ENCODE data around the gene MAP3K20.
"Not testable (repeated sequence)": the region's sequence is repeated elsewhere in the genome, so short reads cannot be mapped to it uniquely, and the experiment has no call there.

MAP3K20 gene

DNA sequence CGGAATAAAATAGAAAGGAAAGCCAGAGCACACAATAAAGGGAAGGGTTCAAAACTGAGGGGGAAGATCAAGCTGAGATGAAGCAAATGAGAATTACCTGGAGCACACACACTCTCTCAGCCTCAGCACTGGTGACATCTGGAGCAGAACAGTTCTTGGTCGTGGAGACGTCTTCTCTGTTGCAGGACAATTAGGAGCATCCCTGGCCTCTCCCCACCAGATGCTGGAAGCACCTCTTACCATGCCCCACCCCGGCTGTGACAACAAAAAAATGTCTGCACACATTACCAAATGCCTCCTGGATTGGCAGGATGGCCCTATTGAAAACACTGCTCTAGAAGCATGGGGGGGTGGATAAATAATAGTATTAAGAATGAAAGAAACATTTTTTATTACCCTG, 43.6 kb upstream of the MAP3K20 start:
- no peak for DNase-seq (ENCODE audit: low read depth)
- TF ChIP-seq, protein P1, sequence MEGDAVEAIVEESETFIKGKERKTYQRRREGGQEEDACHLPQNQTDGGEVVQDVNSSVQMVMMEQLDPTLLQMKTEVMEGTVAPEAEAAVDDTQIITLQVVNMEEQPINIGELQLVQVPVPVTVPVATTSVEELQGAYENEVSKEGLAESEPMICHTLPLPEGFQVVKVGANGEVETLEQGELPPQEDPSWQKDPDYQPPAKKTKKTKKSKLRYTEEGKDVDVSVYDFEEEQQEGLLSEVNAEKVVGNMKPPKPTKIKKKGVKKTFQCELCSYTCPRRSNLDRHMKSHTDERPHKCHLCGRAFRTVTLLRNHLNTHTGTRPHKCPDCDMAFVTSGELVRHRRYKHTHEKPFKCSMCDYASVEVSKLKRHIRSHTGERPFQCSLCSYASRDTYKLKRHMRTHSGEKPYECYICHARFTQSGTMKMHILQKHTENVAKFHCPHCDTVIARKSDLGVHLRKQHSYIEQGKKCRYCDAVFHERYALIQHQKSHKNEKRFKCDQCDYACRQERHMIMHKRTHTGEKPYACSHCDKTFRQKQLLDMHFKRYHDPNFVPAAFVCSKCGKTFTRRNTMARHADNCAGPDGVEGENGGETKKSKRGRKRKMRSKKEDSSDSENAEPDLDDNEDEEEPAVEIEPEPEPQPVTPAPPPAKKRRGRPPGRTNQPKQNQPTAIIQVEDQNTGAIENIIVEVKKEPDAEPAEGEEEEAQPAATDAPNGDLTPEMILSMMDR (IDR thresholded peaks at IDR 0.05; ENCODE audit: insufficient read depth, low read depth, low read length, missing control alignments): no peak
- H3K4me3 ChIP-seq (ENCODE audit: low read length): no peak overlapping the region

DNA sequence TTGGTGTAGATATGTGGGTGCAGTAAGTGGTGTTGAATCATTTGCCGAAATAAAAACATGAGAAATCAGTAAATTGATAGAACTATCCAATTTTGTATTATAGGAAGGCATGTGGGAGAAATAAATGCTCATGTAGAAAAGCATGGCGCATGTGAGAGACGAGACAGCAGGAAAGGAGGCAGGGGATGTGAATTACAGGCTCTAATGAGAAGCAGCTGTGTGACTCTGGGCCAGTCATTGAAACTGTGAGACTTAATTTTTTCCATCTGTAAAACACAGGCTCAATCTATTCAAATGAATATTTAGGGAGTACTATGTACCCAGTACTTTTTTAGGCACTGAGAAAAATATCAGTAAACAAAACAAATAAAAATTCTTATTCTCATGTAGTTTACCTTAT, 42.6 kb upstream of the MAP3K20 start:
- no peak for DNase-seq (ENCODE audit: low read depth)
- H3K4me3 ChIP-seq (ENCODE audit: low read length): no peak overlapping the region
- TF ChIP-seq, protein P1 (IDR thresholded peaks at IDR 0.05; ENCODE audit: insufficient read depth, low read depth, low read length, missing control alignments): no peak

DNA sequence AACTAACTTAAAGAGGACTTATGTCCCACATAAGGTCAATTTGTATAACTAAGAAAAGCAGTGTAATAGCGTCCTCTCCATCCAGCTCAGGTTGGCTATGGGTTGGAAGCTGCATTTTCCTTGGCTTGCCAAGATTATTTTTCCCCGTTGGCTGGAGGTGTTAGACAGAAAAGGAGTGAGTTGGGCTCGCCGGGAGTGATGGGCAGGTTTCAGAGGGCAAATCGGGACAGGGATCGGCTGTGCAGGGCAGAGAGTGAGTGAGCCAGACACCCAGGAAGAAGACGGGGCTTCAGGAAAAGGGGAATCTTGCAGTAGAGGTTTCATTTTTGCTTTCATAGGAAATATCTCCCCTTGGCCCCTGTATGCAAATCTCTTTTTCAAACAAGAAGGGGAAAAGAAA, 41.5 kb upstream of the MAP3K20 start:
- no peak for DNase-seq (ENCODE audit: low read depth)
- TF ChIP-seq, protein P1 (IDR thresholded peaks at IDR 0.05; ENCODE audit: insufficient read depth, low read depth, low read length, missing control alignments): no peak
- H3K4me3 ChIP-seq (ENCODE audit: low read length): no peak overlapping the region

DNA sequence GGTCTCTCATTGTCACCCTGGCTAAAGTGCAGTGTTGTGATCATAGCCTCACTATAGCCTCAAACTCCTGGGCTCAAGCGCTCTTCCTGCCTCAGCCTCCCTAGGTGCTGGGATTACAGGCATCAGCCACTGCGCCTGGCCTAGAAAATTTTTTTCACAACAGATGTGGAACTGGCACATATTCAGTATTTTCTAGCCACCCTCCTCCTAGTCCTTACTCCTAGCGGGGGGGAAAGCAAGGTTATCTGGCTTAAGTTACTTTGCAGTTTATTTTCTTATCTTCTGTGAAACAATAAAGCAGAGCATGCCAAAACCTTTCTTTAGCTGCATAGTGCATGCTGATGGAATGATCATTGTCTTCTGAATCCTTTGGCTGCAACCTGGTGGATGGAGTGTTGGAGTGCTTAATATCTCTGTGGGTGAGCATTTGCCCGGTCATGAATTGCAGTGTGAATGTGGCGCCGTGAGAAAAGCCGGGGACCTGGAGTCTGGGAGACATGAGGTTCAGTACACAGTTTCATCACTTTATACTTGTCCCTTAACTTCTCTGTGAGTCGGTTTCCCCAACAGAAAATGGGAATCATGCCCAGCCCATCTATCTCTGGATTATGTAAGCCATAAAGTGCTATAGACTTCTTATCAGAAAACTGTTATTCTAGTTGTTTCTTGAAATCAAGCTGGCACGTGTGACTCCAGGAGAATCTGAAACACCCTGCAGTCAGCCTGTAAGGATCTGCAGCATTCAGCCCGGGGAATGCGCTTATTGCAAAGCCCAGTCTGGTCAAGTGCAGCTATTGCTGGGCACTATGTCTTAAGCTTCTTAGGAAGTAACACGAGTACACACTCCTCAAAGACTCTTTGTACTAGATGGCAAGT, 38.2 kb upstream of the MAP3K20 start:
- TF ChIP-seq, protein P1 (IDR thresholded peaks at IDR 0.05; ENCODE audit: insufficient read depth, low read depth, low read length, missing control alignments): no peak
- DNase-seq (ENCODE audit: low read depth): no peak

DNA sequence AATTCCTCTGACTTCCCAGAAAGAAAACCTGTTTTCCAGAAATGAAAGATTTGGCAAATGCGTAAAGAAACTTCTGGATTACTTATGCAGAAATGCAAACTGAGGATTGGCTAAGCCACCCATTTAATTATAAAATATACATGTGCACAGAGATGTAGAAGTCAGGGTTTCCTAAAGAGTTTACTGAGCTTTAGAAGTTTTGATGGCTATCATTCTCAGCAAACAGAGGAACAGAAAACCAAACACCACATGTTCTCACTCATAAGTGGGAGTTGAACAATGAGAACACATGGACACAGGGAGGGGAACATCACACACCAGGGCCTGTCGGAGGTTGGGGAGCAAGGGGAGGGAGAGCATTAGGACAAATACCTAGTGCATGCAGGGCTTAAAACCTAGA, 37.4 kb upstream of the MAP3K20 start:
- H3K4me3 ChIP-seq (ENCODE audit: low read length); DNase-seq (ENCODE audit: low read depth): not testable (repeated sequence)

More for the DNA sequence above, 38.2 kb upstream of the MAP3K20 start:
- no peak overlapping the region for H3K4me3 ChIP-seq (ENCODE audit: low read length)

DNA sequence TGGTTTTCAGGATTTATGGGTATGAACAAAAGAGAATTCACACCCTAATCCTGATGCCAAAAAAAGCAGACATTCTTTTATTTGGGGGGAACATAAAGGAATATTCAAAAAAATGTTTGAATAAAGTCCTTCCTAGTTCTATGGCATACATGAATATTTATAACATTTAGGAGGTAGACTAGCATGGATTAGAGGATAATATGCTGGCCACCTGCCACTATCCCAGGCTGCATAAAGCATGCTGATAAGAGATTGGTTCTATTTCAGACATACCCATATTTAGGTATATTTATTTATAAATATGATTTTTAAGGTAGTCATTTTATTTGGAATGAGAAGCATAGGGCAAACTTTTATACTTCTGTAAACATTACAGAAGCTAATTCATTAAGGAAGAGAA, 34.9 kb upstream of the MAP3K20 start:
- TF ChIP-seq, protein P1 (IDR thresholded peaks at IDR 0.05; ENCODE audit: insufficient read depth, low read depth, low read length, missing control alignments): no peak
- no peak for DNase-seq (ENCODE audit: low read depth)
- no peak overlapping the region for H3K4me3 ChIP-seq (ENCODE audit: low read length)

DNA sequence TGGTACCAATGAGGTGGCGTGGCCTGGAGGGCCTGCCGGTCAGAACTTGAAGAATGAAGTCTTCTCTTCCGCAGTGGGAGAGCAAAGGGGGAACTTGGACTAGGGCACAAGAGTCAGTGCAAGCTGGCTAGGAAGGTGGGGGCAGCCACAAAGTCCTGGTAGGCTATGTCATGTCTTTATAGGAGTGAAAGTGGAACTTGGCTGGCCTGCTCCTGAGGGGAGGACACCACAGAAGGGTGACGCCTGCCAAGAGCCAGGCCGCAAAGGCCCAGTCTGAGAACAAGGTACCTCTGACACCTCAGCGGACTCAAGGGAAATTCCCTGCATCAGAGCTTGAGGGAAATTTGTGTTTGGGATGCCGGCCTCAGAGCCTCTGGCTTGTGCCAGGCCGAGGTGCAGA, 32.2 kb upstream of the MAP3K20 start:
- TF ChIP-seq, protein P1 (IDR thresholded peaks at IDR 0.05; ENCODE audit: insufficient read depth, low read depth, low read length, missing control alignments): no peak
- no peak for DNase-seq (ENCODE audit: low read depth)
- H3K4me3 ChIP-seq (ENCODE audit: low read length): no peak overlapping the region

All from epithelial cell of esophagus (primary cell).